Upper lobe of left lung (tissue), 6 donors: Measurements from ENCODE around the gene PSME2. TPM values are rescaled to one million over a fixed set of nuclear protein-coding genes. Genes with fewer than 3 reads are reported as not detected.

Experiments
- ATAC-seq, 2 donors: fragments of 200-7000 bp; cut with Tn5 transposase; one replicate each; pipeline ENCODE4 v1.9.1; 2022; ENCODE audit warnings: mild to moderate bottlenecking in 2 of 2, moderate library complexity in 2 of 2; ENCODE audit not compliant: low FRiP score in 2 of 2
- DNase-seq, 2 donors: peaks; one replicate each; pipeline ENCODE4 v3.0.0-alpha.2; 2019 to 2020
- H3K27ac ChIP-seq, 4 donors: fragments of 200-600 bp; sonication (generic); one replicate each; pipeline ENCODE4 v1.5.1; 2016 to 2019
- H3K27me3 ChIP-seq, 4 donors: fragments of 200-600 bp; sonication (generic); one replicate each; pipeline ENCODE4 v1.5.1; 2017 to 2019
- H3K36me3 ChIP-seq, 4 donors: fragments of 200-600 bp; sonication (generic); one replicate each; pipeline ENCODE4 v1.5.1; 2016 to 2019
- H3K4me1 ChIP-seq, 4 donors: fragments of 200-600 bp; sonication (generic); one replicate each; pipeline ENCODE4 v1.5.1; 2018 to 2019
- H3K4me3 ChIP-seq, 4 donors: fragments of 200-600 bp; sonication (generic); one replicate each; pipeline ENCODE4 v1.5.1; 2017 to 2019; ENCODE audit warnings: mild to moderate bottlenecking in 2 of 4, moderate library complexity in 1 of 4
- H3K9me3 ChIP-seq, 4 donors: fragments of 200-600 bp; sonication (generic); one replicate each; pipeline ENCODE4 v1.5.1; 2018 to 2019
- EP300 ChIP-seq, 4 donors: sonication (generic); formaldehyde crosslinking; IDR thresholded peaks; one replicate each; pipeline ENCODE4 v1.5.1; 2017; ENCODE audit warnings: antibody characterized with exemption in 4 of 4, control low read depth in 2 of 4
- POLR2A ChIP-seq, 4 donors: fragments of 450-650 bp; IDR thresholded peaks; one replicate each; pipeline ENCODE4 v1.5.1; 2016 to 2017; ENCODE audit warnings: antibody characterized with exemption in 4 of 4, mild to moderate bottlenecking in 2 of 4
- POLR2AphosphoS5 ChIP-seq, 2 donors: sonication (generic); formaldehyde crosslinking; IDR thresholded peaks; one replicate each; pipeline ENCODE4 v1.5.1; 2017; ENCODE audit warnings: antibody characterized with exemption in 2 of 2
- WGBS, 2 donors: methylation state at CpG; one replicate each; pipeline ENCODE4 v1.1.5; 2017 to 2018; 5-methylcytosine and 5-hydroxymethylcytosine counted together
- total RNA-seq, 6 donors: library from RNA; depleted of rRNA in 4 of 6; stranded (reverse); fragments of >200 nt in 4 of 6; gene quantifications; one replicate each; pipeline versions ENCODE4 v1.1.0 to v1.2.1, GENCODE V29; 2016 to 2021
- TF ChIP-seq, protein P1 (sequence below), 6 experiments: fragments of 450-650 bp in 4 of 6; fragments of 200-600 bp in 2 of 6; sonication (generic) in 2 of 6; IDR thresholded peaks; one replicate each; pipeline ENCODE4 v1.5.1; 2016 to 2019; ENCODE audit warnings: antibody characterized with exemption in 6 of 6
- donor health status: DM: no; HTN: no; CAD: no; lungs with moderate emphysema.
- donor health status: DM: no; HTN: yes; CAD: no; lungs with severe emphysema.

Gene PSME2
- total RNA-seq, 6 donors from 2014 or later = 58.5 to 144 (median 84.4) TPM

DNA sequence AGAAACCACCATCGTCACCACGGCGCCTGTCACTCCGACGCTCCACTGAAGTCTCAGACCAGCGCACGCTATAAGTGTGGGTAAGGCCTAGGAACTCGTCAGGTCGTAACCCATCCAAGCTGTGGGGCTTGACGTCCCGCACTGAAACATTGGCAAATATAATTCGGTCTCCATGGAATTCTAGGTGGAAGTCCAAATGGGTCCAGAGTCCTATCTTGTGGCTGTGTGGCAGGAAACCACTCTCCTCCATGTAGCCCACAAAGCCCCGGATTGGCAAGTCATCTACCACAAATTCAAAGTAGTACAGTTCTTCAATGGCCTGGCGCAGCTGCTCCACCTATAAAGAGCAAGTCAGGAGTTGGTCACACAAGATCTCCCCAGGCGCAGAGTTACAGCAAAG lies 46.5 kb upstream of the PSME2 start:
- Histone ChIP-seq H3K9me3 (no peaks in the 10 kb centered on the region), H3K27ac (no peak overlapping the region), H3K4me3 (no peak overlapping the region), H3K4me1 (peaks cover 34 to 48% (median 39%) of the 10 kb centered on the region in 4 donors), H3K36me3 (peaks cover 0 to 23% (median 10%) of the 10 kb centered on the region in 4 donors), H3K27me3 (no peaks in the 10 kb centered on the region)
- TF ChIP-seq POLR2AphosphoS5 (IDR thresholded peaks at IDR 0.05) (no peak), EP300 (IDR thresholded peaks at IDR 0.05) (no peak), POLR2A (IDR thresholded peaks at IDR 0.05) (no peak)
- TF ChIP-seq, protein P1, sequence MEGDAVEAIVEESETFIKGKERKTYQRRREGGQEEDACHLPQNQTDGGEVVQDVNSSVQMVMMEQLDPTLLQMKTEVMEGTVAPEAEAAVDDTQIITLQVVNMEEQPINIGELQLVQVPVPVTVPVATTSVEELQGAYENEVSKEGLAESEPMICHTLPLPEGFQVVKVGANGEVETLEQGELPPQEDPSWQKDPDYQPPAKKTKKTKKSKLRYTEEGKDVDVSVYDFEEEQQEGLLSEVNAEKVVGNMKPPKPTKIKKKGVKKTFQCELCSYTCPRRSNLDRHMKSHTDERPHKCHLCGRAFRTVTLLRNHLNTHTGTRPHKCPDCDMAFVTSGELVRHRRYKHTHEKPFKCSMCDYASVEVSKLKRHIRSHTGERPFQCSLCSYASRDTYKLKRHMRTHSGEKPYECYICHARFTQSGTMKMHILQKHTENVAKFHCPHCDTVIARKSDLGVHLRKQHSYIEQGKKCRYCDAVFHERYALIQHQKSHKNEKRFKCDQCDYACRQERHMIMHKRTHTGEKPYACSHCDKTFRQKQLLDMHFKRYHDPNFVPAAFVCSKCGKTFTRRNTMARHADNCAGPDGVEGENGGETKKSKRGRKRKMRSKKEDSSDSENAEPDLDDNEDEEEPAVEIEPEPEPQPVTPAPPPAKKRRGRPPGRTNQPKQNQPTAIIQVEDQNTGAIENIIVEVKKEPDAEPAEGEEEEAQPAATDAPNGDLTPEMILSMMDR (IDR thresholded peaks at IDR 0.05) = no peak
- WGBS, 2 donors = 93% methylated on average over 13 to 15 of the region's 15 CpGs
- no peak for ATAC-seq
- no peak for DNase-seq

DNA sequence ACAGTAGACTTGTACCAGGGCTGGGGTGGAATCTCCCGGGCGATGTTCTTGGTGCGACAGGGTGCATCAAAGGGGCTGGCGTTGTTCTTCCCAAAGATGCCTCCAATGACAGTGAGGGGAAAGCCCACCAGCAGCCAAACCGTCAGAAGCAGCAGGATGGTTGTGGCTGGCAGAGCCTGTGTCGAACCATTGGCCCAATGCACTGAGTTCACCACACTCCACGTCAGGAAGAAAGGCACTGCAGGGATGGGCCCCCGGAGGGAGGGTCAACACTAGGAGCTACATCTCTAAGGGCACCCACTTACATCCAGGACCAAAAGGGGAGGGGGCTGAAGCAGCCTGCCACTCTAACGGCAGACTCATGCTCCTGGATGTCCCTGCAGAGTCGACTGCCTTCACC lies 44.0 kb upstream of the PSME2 start:
- WGBS, 2 donors = 89 to 92% methylated on average over 10 of the region's 10 CpGs
- DNase-seq (no peak), ATAC-seq (no peak)
- TF ChIP-seq EP300 (IDR thresholded peaks at IDR 0.05) (no peak), POLR2AphosphoS5 (IDR thresholded peaks at IDR 0.05) (no peak)
- TF ChIP-seq, protein P1 (IDR thresholded peaks at IDR 0.05) = no peak
- Histone ChIP-seq H3K4me1 (peaks cover 24 to 37% (median 29%) of the 10 kb centered on the region in 4 donors), H3K9me3 (no peaks in the 10 kb centered on the region), H3K4me3 (no peak overlapping the region), H3K36me3 (peaks cover 0 to 39% (median 22%) of the 10 kb centered on the region in 4 donors), H3K27me3 (no peaks in the 10 kb centered on the region), H3K27ac (no peak overlapping the region)

DNA sequence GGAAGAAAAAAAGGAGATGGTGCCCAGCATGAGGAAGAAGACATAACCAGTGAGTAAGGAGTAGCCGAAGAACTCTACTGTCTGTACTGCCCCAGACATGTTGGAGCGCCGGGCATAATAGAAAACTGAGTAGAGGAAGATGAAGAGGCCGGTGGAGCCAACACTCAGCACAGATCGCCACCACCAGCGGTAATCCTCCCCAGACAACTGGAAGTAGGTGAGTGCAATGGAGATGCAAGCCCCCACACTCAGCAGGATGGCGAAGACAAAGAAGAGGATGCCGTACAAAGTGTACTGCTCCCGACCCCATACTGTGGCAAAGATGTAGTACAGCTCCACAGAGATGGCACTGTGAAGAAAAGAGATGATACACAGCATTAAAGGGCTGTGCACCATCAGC lies 43.0 kb upstream of the PSME2 start:
- no peak for ATAC-seq
- Histone ChIP-seq H3K36me3 (peaks cover 0 to 49% (median 32%) of the 10 kb centered on the region in 4 donors), H3K27ac (peak overlapping the region in 1 of 4 donors; percentile 67), H3K4me3 (no peak overlapping the region), H3K27me3 (no peaks in the 10 kb centered on the region), H3K9me3 (no peaks in the 10 kb centered on the region), H3K4me1 (peaks cover 20 to 30% (median 24%) of the 10 kb centered on the region in 4 donors)
- no peak for DNase-seq
- WGBS, 2 donors = 91 to 96% methylated on average over 9 of the region's 9 CpGs
- TF ChIP-seq, protein P1 (IDR thresholded peaks at IDR 0.05) = no peak
- TF ChIP-seq POLR2A (IDR thresholded peaks at IDR 0.05) (no peak), EP300 (IDR thresholded peaks at IDR 0.05) (no peak), POLR2AphosphoS5 (IDR thresholded peaks at IDR 0.05) (no peak)

DNA sequence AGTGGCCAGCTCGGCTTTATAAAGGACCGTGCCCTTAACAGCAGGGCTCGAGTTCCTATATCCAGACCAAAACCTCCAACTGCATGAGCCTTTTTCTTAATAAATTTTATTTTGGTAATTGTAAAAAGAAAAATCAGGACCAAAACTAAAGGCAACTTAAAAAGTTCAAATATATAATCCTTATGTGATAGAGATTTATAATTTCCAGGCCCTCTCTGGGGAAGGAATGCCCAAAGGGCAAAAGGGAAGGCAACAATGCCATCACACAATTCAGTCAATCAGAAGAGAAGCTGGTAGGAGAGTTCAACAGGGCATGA lies 42.6 kb upstream of the PSME2 start:
- H3K27me3 ChIP-seq = no peaks in the 10 kb centered on the region
- H3K4me1 ChIP-seq = peaks cover 15 to 25% (median 20%) of the 10 kb centered on the region in 4 donors
- 0 to 2% methylated on average over 3 of the region's 3 CpGs for WGBS, 2 donors
- DNase-seq (no peak), ATAC-seq (no peak)
- no peaks in the 10 kb centered on the region for H3K9me3 ChIP-seq
- H3K27ac ChIP-seq = peak overlapping the region in 3 of 4 donors; percentile 67 to 78 (median 67)
- peak overlapping the region in 3 of 4 donors; percentile 65 to 90 (median 88) for H3K4me3 ChIP-seq
- H3K36me3 ChIP-seq = peaks cover 0 to 53% (median 36%) of the 10 kb centered on the region in 4 donors
- TF ChIP-seq, protein P1 (IDR thresholded peaks at IDR 0.05) = no peak

DNA sequence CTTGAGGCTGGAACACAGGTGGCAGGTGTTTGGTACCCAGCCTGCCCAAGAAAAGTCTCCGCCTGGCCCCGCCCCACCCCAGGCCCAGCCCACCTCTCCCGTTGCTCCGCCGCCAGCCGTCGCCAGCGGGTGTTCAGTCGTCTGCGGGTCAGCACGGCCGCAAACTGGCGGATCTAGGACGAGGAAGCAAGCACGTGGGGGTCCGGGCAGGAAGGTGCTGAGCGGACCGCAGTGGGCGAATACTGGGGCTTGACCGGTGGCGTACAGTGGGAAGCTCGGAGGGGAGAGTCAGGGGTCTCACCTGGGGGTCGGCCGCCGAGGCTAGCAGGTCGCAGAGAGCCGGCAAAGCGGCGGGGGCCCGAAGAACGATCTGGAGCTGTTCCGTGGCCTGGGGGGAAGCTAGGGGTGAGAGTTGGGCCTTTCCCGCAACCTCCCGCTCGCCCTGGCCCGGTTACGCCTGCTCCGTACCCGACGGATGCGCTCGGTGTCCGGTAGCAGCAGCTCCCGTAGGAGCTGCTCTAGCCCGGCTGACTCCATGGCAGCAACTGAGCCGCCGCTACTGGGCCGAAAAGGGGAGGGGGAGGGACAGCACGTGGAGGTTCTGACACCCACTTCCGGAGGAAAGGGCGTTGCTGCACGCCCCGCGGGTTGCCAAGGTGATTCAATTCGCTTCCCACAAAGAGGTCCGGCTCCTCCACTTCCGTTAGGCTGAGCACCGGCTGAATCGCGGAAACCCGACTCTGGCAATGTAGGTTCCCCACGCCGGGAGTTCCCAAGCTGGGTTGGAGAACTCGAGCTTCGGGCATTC lies 42.0 kb upstream of the PSME2 start, which contains the start of gene IPO4:
IPO4 (minus strand) TSS at position 566 of the 808 bp plus-strand sequence; CDS start at position 537, 29 bp downstream.
- peak; percentile 95 to 97 for ATAC-seq
- no peaks in the 10 kb centered on the region for H3K9me3 ChIP-seq

More for the DNA sequence above, 42.0 kb upstream of the PSME2 start, which contains the start of gene IPO4:
- Histone ChIP-seq H3K4me1 (peaks cover 14 to 24% (median 18%) of the 10 kb centered on the region in 4 donors), H3K4me3 (peak within 1 kb of the TSS; percentile 65 to 90 (median 78)), H3K27ac (peak within 1 kb of the TSS; percentile 67 to 78 (median 72)), H3K27me3 (no peaks in the 10 kb centered on the region), H3K36me3 (peaks cover 0 to 59% (median 41%) of the 10 kb centered on the region in 4 donors)
- peak; percentile 93 to 97 for DNase-seq
- 0% methylated on average over 12 to 57 of the region's 65 CpGs for WGBS, 2 donors
- TF ChIP-seq POLR2A (IDR thresholded peaks at IDR 0.05) (peak in 3 of 4 donors; percentile 24 to 66 (median 66)), POLR2AphosphoS5 (IDR thresholded peaks at IDR 0.05) (peak; percentile 81 to 86)
- TF ChIP-seq, protein P1 (IDR thresholded peaks at IDR 0.05) = no peak
